Measurements from ENCODE around the gene OARD1.
"Not testable (repeated sequence)": the region's sequence is repeated elsewhere in the genome, so short reads cannot be mapped to it uniquely, and the experiment has no call there.

Gene OARD1, protein sequence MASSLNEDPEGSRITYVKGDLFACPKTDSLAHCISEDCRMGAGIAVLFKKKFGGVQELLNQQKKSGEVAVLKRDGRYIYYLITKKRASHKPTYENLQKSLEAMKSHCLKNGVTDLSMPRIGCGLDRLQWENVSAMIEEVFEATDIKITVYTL

GRCh38 chr6:41071923-41072835 is at the start of gene OARD1:
Gene OARD1 (minus strand): TSS chr6:41072356. CDS start chr6:41071634, 722 bp downstream.
- DNase-seq, result peak; percentile 96

GRCh38 chr6:41120058-41120457 is 47.9 kb upstream of the OARD1 start:
- DNase-seq, result no peak

DNA sequence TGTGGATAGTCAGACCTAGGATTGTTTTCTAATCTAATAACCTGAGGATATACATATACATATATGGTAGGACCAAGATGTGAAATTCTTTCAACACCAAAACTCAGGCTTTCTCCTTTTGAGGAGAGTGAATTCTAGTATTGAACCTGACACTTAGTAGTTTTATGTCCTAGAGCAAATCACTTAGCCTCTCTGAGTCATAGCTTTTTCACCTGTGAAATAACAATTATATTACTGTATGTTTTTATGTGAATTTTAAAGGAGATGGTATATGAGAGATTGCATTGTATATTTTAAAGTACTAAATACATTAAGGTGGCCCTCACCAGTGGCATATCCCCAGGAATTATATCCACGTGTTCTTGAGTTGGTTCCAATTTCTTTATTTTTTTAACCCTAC is 47.4 kb upstream of the OARD1 start:
- DNase-seq, result no peak

- DNase-seq, result not testable (repeated sequence)
Measured at GRCh38 chr6:41115027-41115426, 42.9 kb upstream of the OARD1 start.

- no peak for DNase-seq
Measured at GRCh38 chr6:41111017-41111416, 38.9 kb upstream of the OARD1 start.

DNA sequence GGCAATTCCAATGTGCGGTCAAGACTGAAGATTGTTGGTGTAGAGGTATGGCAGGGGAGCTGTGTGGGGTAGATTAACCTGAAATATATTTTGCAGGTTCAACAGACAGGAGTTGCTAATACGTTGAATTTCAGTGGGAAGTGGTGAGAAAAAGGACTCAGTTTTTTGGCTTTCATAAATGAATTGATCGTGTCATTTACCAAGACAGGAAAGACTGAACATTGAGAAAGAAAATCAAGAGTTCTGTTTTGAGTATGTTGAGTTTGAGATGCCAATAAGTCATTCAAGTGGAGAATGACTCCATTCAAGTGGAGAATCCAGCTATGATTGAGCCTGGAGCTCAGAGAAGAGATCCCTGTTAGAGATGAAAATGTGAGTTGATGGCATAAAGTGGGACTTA is 31.7 kb upstream of the OARD1 start:
- DNase-seq, result no peak

- DNase-seq, result no peak
Measured at GRCh38 chr6:41100871-41101287, 28.7 kb upstream of the OARD1 start.

- no peak for DNase-seq
Measured at GRCh38 chr6:41098366-41098765, 26.2 kb upstream of the OARD1 start.

GRCh38 chr6:41097467-41098090 is 25.4 kb upstream of the OARD1 start:
- no peak for DNase-seq

DNA sequence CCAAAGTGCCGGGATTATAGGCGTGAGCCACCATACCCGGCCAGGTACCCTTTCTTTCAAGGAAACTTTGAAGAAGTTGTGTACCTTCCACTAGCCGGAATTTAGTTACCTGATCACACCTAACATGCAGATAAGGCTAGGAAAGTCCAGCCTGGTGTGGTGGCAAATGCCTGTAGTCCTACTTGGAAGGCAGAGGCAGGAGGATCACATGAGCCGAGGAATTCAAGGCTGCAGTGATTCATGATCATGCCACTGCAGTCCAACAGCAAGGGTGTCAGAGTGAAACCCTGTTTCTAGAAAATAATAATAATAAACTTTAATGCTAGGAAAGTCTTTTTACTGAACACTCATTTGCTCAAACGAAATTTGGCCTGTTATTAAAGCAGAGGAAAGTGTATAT is 21.6 kb upstream of the OARD1 start:
- DNase-seq, result no peak

GRCh38 chr6:41092421-41093140 is 20.4 kb upstream of the OARD1 start:
- no peak for DNase-seq

DNA sequence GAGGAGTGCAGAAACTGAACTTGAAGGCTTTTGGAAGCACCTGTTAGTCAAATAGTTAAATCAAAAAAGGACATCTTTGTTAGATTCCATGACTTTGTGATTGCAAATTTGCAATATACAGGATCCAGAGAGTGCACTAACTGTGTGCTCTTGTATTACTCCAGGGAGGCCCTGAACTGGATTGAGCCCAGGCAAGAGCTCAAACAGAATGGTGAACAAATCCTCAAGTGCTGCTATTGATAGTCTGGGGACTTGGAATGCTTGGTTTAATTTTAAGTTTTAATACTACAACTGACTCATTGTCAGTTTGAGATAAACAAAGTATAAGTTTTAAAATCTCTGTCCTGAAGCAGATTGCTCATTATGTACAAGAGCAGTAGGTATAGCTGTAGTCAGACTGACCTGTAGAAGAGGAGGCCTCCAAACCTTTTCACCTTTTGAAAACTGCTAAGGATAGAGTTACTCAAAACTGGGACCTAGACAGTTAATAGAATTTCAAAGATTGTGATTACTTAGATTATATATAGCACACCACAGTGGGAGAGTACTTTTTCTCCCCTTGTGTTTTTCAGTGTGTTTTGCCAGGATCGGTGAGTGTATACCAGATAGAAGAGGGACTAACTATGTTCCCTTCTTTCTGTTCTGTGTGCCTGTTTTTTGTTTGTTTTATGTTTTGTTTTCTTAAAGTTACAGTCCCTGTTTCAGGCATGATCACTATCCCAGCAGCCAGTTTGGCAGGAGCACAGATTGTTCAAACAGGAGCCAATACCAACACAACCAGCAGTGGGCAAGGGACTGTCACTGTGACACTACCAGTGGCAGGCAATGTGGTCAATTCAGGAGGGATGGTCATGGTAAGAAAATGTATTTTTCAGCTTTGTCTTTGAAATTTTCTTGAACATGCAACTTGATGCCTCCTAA is 18.9 kb upstream of the OARD1 start:
- DNase-seq, result no peak

- no peak for DNase-seq
Measured at GRCh38 chr6:41088451-41088850, 16.3 kb upstream of the OARD1 start.

- no peak for DNase-seq
Measured at GRCh38 chr6:41085182-41085581, 13.0 kb upstream of the OARD1 start.

- no peak for DNase-seq
Measured at GRCh38 chr6:41083072-41083471, 10.9 kb upstream of the OARD1 start.

- no peak for DNase-seq
Measured at GRCh38 chr6:41080621-41081020, 8.5 kb upstream of the OARD1 start.

- DNase-seq, result no peak
Measured at GRCh38 chr6:41079080-41079479, 6.9 kb upstream of the OARD1 start.

DNA sequence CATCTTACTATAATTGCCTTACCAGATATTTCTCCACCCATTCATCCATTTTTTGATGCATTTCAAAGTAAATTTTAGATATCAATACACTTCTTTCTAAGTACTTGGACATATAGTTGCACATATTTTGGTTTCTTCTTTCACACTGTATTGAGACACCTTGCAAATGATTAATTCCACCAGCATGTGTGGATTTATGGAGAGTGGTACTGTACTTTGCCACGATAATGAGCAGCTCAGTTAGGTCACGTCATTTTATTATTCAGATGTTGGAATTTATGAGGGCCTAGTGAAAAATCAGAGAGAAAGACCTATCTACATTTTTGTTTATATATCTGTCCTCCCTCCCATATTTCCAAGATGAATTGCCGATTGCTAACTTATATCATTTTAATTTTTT is 5.9 kb upstream of the OARD1 start:
- no peak for DNase-seq

DNA sequence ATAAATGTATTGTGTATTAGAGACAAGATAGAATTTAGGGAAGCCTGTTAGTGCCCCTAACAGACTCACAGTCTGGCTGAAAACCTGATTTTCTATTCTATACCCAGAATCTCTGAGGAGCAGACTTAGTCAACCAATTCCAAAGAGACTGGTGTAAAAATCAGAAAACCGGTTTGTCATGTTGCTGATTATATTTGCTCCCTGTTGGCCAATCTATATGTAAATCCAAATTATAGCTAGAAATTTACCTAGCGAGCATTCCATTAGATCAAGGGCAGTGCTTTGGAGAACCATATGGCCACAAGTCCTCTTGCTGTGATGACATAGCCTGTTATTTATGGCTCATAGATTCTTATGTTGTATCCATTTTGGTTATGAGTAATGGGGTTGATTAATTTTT is 5.4 kb upstream of the OARD1 start:
- DNase-seq, result no peak

- DNase-seq, result no peak
Measured at GRCh38 chr6:41075651-41076626, 3.8 kb upstream of the OARD1 start.

Measured in NCI-H524 treated with DMSO at 0.1 percent for 48 hours (cell line).